Stimulated activated effector memory CD8-positive, alpha-beta T cell treated with anti-CD3 and anti-CD28 coated beads, Interleukin-12 subunit alpha, Interleukin-12 subunit beta, amount 100 ng/mL, for 72 hours (primary cell): ENCODE measurements around the gene CNTN2.

Experiments used
- ATAC-seq: fragments of 150-1000 bp; cut with Tn5 transposase; 2 replicates; pipeline ENCODE4 v1.10.0; 2021
- DNase-seq, 2 donors: peaks; one replicate each; pipeline ENCODE4 v3.0.0; 2021 to 2022; ENCODE audit warnings: low spot score in 2 of 2
- H3K27ac Mint-ChIP-seq: one replicate; pipeline ENCODE4 v1.8.0; 2022; ENCODE audit warnings: mild to moderate bottlenecking, mixed read lengths
- H3K36me3 Mint-ChIP-seq: one replicate; pipeline ENCODE4 v1.8.0; 2022; ENCODE audit warnings: mild to moderate bottlenecking, mixed read lengths
- H3K4me1 Mint-ChIP-seq: one replicate; pipeline ENCODE4 v1.8.0; 2022; ENCODE audit warnings: mixed read lengths
- H3K4me3 Mint-ChIP-seq: one replicate; pipeline ENCODE4 v1.8.0; 2022; ENCODE audit warnings: mild to moderate bottlenecking, mixed read lengths
- H3K9me3 Mint-ChIP-seq: one replicate; pipeline ENCODE4 v1.8.0; 2022; ENCODE audit warnings: mixed read lengths

CNTN2 gene, protein sequence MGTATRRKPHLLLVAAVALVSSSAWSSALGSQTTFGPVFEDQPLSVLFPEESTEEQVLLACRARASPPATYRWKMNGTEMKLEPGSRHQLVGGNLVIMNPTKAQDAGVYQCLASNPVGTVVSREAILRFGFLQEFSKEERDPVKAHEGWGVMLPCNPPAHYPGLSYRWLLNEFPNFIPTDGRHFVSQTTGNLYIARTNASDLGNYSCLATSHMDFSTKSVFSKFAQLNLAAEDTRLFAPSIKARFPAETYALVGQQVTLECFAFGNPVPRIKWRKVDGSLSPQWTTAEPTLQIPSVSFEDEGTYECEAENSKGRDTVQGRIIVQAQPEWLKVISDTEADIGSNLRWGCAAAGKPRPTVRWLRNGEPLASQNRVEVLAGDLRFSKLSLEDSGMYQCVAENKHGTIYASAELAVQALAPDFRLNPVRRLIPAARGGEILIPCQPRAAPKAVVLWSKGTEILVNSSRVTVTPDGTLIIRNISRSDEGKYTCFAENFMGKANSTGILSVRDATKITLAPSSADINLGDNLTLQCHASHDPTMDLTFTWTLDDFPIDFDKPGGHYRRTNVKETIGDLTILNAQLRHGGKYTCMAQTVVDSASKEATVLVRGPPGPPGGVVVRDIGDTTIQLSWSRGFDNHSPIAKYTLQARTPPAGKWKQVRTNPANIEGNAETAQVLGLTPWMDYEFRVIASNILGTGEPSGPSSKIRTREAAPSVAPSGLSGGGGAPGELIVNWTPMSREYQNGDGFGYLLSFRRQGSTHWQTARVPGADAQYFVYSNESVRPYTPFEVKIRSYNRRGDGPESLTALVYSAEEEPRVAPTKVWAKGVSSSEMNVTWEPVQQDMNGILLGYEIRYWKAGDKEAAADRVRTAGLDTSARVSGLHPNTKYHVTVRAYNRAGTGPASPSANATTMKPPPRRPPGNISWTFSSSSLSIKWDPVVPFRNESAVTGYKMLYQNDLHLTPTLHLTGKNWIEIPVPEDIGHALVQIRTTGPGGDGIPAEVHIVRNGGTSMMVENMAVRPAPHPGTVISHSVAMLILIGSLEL

DNA sequence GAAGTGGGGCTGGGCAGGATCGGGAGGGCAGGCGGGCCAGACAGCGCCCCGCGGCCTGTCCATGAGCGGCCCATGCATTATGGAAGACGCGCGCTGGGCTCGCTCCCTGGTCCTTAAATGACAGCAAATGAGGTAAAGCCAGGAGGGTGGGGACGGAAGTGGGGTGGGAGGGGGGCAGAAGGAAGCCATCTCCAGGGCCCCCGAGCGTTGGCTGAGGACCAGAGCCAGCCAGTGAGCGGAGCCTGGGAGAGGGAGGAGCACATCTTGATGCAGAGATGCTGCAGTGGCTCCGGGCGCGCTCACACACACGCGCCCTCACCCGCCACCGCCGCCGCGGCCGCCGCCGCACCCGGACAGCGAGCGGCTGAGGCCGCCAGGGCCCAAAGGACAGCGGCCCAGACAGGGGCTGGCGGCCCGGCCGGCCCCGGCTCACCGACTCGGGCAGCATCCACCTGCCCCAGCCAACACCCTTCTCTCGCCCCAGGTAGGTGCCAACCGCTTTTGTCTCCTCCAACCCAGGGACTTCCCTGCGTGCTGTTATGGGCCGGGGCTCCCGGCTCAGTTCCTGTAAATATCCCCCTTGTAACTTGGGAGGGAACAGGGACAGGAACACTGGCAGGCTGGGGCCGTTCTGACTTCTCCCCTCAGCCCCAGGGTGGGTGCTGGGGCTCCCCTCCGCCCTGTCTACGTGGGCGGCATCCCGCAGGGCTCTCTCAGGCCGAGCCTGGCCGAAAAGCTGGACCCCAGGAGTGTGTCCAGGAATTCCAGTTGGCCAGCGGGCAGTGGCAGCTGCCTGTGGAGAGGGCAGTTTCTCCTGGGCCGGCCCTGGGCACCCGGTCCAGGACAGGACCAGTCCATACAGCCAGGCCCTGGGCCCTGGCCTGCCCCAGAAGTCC lies at the start of gene CNTN2:
Gene CNTN2, plus strand, starts transcription at position 302 of the 896 bp plus-strand sequence. CDS start 9,974 bp downstream, outside the sequence.
- Mint-ChIP-seq H3K27ac (no peak within 1 kb of the TSS), H3K4me1 (peaks cover 6% of the 10 kb centered on the region), H3K4me3 (no peak within 1 kb of the TSS), H3K36me3 (no peaks in the 10 kb centered on the region), H3K9me3 (no peaks in the 10 kb centered on the region)
- DNase-seq, result no peak
- ATAC-seq, result no peak

DNA sequence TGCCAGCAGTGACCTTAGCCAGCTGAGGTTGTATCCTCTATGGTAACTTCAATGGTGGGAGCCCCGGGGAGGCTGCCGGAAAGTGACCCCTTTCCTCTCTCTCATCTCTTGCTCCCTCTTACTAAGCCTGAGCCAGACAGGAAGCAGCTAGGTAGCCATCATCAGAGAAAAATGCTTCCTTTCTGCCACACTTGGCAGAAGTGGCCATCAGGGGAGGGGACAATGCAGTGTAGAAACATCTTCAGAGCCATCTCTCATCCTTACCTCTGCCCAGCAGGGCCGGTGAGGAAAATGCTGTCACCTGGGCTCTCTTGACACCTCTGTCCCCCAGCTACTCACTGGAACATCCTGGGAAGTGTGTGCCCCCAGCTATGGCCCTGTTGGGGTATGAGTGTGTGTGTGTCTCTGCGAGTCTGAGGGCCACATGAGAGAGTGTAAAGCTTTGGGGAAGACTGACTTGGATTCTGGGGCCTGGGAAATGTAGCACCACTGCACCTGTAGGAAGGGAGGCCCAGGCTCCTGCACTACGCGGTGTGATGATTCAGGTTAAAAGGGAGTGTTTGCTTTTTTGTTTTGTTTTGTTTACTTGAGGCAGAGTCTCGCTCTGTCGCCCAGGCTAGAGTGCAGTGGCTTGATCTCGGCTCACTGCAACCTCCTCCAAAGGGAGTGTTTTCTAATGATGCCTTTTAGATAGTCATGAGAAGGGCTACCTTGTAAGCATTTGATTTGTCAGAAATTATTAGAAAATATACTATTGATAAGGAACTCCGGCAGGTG lies 48.7 kb upstream of the CNTN2 start:
- no peak for ATAC-seq
- no peaks in the 10 kb centered on the region for H3K36me3 Mint-ChIP-seq

DNA sequence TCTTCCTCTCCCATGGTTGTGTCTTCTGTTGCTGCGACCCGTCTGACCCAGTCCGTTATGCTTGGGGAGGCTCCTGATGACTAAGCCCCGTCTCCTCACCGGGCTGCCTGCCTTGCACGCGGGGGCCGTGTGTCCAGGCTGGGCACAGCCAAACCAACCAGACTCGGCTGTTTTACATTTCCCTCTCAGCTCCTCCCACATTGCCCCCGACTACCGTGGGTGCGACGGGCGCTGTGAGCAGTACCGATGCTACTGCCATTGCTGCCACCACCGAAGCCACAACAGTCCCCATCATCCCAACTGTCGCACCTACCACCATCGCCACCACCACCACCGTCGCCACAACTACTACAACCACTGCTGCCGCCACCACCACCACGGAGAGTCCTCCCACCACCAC lies 46.0 kb upstream of the CNTN2 start:
- no peak for ATAC-seq
- no peak overlapping the region for H3K27ac Mint-ChIP-seq

More for the DNA sequence above, 48.7 kb upstream of the CNTN2 start:
- H3K4me3 Mint-ChIP-seq, result no peak overlapping the region
- H3K4me1 Mint-ChIP-seq, result peaks cover 13% of the 10 kb centered on the region
- no peaks in the 10 kb centered on the region for H3K9me3 Mint-ChIP-seq
- H3K27ac Mint-ChIP-seq, result no peak overlapping the region
- no peak for DNase-seq

DNA sequence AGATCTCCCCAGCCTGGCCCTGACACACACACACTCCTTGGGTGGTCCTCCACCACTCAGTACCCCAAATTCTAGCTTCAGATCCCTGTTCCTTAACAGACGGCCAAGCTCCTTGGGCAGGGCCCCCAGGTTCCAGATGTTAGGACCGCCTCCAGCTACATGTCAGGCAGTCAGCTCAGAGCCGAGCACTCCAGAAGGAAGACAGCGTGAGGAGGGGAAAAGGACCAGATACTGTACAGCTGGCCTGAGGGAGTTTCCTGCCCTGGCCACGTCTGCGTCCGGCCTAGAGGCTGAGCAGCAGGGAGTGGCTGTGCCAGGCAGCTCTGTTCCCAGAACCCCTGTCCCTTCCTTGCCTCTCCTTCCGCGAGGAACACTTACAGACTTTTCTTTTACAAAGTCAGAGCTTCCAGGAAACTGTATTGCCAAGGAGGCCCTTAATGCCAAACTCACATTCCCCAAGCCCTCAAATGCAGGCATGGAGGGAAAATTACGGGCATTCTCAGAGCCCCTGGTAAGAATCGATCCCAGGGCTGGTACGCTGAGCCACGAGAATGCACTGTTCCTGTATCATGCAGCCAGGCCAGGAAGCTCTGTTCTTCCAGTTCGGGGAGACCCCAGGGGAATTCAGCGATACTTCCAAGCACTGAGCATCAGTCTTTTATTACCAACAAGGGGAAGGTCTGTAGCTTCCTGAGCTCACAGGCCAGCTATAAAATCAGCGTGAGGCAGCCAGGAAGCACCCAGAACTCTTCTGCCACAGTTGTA lies 45.2 kb upstream of the CNTN2 start:
- no peak for DNase-seq
- no peak overlapping the region for H3K4me3 Mint-ChIP-seq
- ATAC-seq, result no peak
- peaks cover 5% of the 10 kb centered on the region for H3K4me1 Mint-ChIP-seq
- no peaks in the 10 kb centered on the region for H3K36me3 Mint-ChIP-seq
- H3K27ac Mint-ChIP-seq, result no peak overlapping the region
- no peaks in the 10 kb centered on the region for H3K9me3 Mint-ChIP-seq

More for the DNA sequence above, 46.0 kb upstream of the CNTN2 start:
- no peak overlapping the region for H3K4me3 Mint-ChIP-seq
- H3K4me1 Mint-ChIP-seq, result peaks cover 13% of the 10 kb centered on the region
- no peaks in the 10 kb centered on the region for H3K9me3 Mint-ChIP-seq
- no peaks in the 10 kb centered on the region for H3K36me3 Mint-ChIP-seq
- DNase-seq, result no peak

DNA sequence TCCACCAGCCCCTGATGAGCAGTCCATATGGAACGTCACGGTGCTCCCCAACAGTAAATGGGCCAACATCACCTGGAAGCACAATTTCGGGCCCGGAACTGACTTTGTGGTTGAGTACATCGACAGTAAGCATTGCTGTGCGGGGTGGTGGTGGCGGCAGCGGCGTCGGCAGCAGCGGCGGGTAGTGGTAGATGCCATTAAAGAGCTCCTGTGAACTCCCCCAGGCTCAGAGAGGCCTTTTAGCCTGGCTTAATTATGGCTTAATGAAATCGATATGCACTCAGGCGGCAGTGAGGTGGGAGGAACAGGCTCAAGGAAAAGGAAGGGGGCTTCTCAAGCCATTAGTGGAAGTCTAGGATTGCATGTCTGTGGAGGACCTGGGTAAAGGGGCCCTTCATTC lies 41.9 kb upstream of the CNTN2 start:
- no peaks in the 10 kb centered on the region for H3K4me1 Mint-ChIP-seq
- H3K9me3 Mint-ChIP-seq, result no peaks in the 10 kb centered on the region
- DNase-seq (no peak), ATAC-seq (no peak)
- H3K4me3 Mint-ChIP-seq, result no peak overlapping the region
- H3K27ac Mint-ChIP-seq, result no peak overlapping the region
- no peaks in the 10 kb centered on the region for H3K36me3 Mint-ChIP-seq

DNA sequence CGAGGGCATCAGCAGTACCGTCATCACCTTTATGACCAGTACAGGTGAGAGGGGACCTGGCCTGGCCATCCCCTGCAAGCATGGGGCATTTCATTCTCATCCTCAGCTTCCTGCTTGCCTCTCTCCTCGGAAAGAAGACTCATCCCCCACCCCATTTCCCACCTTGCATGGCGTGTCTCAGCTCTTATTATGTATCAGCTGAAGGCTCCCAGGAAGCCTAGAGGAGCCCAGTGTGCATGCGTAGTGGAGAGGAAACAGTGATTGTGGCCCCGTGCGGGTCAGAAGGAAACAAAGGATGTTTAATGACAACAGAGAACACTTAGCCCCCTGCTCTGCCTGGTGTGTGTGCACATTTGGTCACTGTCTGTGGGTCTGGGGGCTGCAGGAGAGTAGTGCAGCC lies 40.3 kb upstream of the CNTN2 start:
- no peaks in the 10 kb centered on the region for H3K4me1 Mint-ChIP-seq
- H3K9me3 Mint-ChIP-seq, result no peaks in the 10 kb centered on the region
- ATAC-seq (no peak), DNase-seq (no peak)
- no peak overlapping the region for H3K4me3 Mint-ChIP-seq
- no peak overlapping the region for H3K27ac Mint-ChIP-seq
- H3K36me3 Mint-ChIP-seq, result no peaks in the 10 kb centered on the region

DNA sequence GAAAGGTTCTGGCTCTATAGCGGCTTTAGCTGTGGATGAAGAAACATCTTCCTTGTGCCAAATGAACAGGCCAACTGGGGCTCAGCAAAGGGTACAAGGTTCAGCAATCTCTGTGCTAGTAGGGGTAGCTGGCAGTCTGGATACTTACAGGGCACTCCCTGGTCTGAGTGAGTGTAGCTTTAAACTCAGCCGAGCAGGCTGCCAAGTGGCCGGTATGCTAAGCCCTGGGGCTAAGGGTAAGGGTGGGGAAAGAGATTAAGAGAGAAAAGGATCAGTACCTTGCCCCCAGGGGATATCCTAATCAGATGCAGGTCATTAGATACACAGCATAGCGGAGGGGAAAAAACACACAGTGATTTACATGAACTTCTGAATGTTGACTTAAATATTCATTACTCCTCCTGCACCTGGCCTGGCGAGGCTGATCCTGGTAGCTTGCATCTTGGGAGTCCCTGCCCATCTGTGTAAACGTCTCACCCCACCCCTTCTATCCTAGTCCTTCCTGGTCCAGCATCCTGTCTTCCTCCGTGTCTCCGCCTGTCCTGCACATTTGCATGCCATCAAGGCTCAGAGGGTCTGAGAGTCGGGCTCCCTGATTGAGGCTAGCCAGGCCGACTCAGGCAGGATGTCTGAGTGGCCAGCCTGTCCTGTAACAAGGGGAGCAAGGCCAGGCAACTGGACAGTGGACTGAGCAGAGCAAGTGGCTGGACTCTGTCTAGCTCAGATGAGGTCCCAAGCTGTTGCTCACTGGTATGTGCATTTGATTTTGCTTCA lies 39.5 kb upstream of the CNTN2 start:
- H3K27ac Mint-ChIP-seq, result no peak overlapping the region

DNA sequence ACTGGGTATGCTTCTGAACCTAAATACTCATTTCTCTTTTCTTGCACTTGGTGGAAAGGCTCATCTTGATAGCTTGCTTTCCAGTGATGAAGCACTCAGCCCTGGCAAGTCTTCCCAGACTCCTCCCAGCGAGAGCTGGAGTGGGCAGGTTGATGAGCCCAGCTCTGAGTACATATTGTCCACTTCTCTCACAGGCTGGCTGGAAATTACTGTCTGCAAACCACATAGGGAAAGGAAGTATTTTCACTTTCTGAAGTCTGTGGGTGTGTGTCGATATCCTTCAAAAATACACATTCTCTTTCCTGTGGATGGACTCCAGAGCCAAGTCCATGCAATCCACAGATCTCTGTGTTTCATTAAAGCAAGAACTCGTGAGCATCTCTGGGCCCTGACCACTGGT lies 38.7 kb upstream of the CNTN2 start:
- H3K4me3 Mint-ChIP-seq, result no peak overlapping the region
- DNase-seq (no peak), ATAC-seq (no peak)
- no peaks in the 10 kb centered on the region for H3K4me1 Mint-ChIP-seq
- H3K27ac Mint-ChIP-seq, result no peak overlapping the region
- no peaks in the 10 kb centered on the region for H3K9me3 Mint-ChIP-seq
- no peaks in the 10 kb centered on the region for H3K36me3 Mint-ChIP-seq

More for the DNA sequence above, 39.5 kb upstream of the CNTN2 start:
- Mint-ChIP-seq H3K4me3 (no peak overlapping the region), H3K9me3 (no peaks in the 10 kb centered on the region), H3K4me1 (no peaks in the 10 kb centered on the region), H3K36me3 (no peaks in the 10 kb centered on the region)
- DNase-seq, result no peak
- ATAC-seq, result no peak

DNA sequence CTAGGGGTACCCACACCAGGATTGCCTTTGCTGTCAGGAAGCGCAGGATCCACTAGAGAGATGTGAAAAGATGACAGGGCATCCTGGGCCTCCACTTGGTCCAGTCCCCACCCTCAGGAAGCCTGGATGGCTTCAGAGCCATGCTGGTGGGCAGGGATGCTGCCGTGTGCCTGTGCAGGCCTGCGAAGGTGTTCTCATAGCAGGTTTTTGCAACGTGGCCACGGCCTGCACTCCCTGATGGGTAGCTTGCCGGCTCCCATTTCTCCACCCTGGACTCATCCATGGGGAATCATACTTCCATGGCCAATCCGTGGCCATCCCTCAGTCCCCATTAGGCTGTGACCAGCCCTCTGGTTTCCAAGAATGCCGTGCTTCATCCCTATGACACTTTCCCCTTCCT lies 34.1 kb upstream of the CNTN2 start:
- DNase-seq (no peak), ATAC-seq (no peak)
- Mint-ChIP-seq H3K27ac (no peak overlapping the region), H3K4me1 (no peaks in the 10 kb centered on the region), H3K9me3 (no peaks in the 10 kb centered on the region), H3K36me3 (no peaks in the 10 kb centered on the region), H3K4me3 (no peak overlapping the region)

DNA sequence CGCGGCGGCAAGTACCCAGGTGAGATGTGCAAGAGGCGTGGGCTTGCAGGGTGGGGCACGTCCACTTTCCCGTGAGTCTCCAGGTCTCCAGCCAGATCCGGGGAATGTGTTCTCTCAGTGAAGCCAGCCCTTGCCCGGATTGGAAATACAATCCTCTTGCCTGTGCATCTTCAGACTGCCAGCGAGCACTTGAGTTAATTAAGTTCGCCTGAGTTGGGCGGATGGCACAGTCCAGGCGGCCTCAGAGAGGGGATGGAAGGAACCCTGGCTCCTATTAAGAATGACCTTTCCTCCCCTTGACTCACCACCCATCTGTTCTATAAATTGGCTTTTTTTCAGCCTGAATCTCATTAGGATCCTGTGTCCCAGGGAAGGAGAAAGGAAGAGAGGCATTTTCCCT lies 33.3 kb upstream of the CNTN2 start:
- DNase-seq (no peak), ATAC-seq (no peak)
- no peaks in the 10 kb centered on the region for H3K4me1 Mint-ChIP-seq
- no peak overlapping the region for H3K4me3 Mint-ChIP-seq
- H3K9me3 Mint-ChIP-seq, result no peaks in the 10 kb centered on the region
- H3K36me3 Mint-ChIP-seq, result no peaks in the 10 kb centered on the region
- no peak overlapping the region for H3K27ac Mint-ChIP-seq

DNA sequence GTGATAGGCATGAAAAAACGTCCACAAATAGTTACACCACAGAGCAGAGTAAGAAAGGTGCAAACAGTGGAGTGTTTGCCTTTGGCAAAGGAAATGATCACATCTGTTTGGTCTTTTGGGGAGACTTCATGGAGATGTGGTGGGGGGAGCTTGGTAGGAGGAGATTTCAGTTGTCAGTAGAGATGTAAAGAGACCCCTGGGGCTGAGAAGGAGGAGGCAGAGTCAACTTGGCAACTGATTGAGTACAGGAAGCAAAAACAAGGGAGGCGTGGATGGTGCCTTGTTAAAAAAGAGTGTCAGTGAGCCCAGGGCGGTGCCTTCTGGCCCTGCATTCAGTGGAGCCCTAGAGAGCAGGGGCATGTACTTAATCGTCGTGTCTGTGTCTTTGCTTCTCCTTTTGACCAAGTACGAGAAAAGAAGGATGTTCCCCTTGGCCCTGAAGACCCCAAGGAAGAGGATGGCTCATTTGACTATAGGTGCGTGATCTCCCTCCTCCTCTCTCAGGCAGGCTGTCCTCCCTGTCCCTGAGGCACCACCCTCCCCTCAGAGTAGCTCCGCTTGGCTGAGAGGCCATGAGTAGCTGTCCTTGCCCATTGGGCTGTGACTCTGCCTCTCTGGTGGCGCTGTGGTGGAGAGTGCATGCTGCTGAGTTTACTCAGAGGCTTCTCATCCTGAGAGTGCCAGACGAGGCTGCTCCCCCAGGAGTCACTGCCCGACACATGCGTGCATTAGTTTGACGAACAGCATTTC lies 30.4 kb upstream of the CNTN2 start:
- Mint-ChIP-seq H3K4me1 (no peaks in the 10 kb centered on the region), H3K36me3 (no peaks in the 10 kb centered on the region), H3K27ac (no peak overlapping the region), H3K9me3 (no peaks in the 10 kb centered on the region), H3K4me3 (no peak overlapping the region)
- DNase-seq, result no peak
- ATAC-seq, result no peak

DNA sequence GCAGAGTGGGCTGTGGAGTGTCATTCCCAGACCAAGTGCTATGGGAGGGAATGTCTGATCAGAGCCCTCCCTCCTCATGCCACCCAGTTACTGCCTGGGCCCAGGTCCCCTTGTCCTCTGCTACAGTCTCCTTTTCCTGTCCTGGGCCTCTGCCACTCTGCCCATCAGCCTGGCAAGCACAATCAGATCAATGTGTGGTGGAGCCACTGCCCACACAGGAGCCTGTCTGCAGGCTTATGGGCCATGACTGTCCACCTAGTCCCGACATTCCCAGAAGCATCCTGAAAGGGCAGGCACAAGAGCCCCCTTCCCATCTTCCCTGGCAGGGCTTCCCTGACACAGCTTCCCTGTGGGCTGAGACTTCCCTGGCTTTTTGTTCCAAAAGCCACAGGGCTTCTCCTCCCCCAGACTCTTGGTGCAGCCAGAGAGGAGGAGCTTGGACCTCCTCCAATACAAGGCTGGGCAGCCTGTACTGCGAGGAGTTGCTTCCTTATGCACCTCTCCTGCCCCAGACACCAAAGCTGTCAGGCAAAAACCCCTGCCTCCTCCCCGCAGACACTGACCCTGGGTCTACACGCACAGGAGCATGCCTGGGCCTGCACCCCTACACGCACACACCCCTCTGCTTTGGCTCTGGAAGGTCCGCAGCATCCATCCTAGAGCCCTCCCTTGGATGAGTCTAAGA lies 29.2 kb upstream of the CNTN2 start:
- Mint-ChIP-seq H3K4me3 (no peak overlapping the region), H3K27ac (no peak overlapping the region), H3K9me3 (no peaks in the 10 kb centered on the region), H3K36me3 (no peaks in the 10 kb centered on the region), H3K4me1 (no peaks in the 10 kb centered on the region)
- ATAC-seq (no peak), DNase-seq (no peak)
